Lower lobe of right lung (tissue), 2 donors: ENCODE results near the gene COL26A1. TPM values are rescaled to one million over a fixed set of nuclear protein-coding genes. Genes with fewer than 3 reads are reported as not detected.

Experiments
- ATAC-seq, 2 donors: fragments of 200-7000 bp; cut with Tn5 transposase; one replicate each; pipeline ENCODE4 v1.9.1; 2020 to 2022; ENCODE audit warnings: mild to moderate bottlenecking in 2 of 2, moderate library complexity in 2 of 2
- DNase-seq: peaks from one replicate; pipeline ENCODE4 v3.0.0-alpha.2; 2020
- H3K27ac ChIP-seq: fragments of 200-600 bp; one replicate; pipeline ENCODE4 v1.8.0; 2022
- H3K27me3 ChIP-seq: fragments of 200-600 bp; one replicate; pipeline ENCODE4 v1.8.0; 2022; ENCODE audit warnings: low read depth
- H3K36me3 ChIP-seq: fragments of 200-600 bp; one replicate; pipeline ENCODE4 v1.8.0; 2022; ENCODE audit warnings: mild to moderate bottlenecking
- H3K4me1 ChIP-seq: fragments of 200-600 bp; one replicate; pipeline ENCODE4 v1.8.0; 2022
- H3K4me3 ChIP-seq: fragments of 200-600 bp; one replicate; pipeline ENCODE4 v1.8.0; 2022; ENCODE audit warnings: mild to moderate bottlenecking
- H3K9me3 ChIP-seq: fragments of 200-600 bp; one replicate; pipeline ENCODE4 v1.8.0; 2022
- CTCF ChIP-seq: fragments of 200-600 bp; IDR thresholded peaks from one replicate; pipeline ENCODE4 v1.8.0; 2022; ENCODE audit warnings: antibody characterized with exemption, mild to moderate bottlenecking
- intact Hi-C: fragments of 100-400 bp; cut with DNase I; formaldehyde crosslinking; loops from one replicate; pipeline ENCODE4 v1.11.0; 2022
- total RNA-seq: library from RNA; stranded (reverse); fragmentation: NEBNext Ultra II Directional; extraction: Animal tissue kit (Norgen Biotek cat#: 25700); gene quantifications from one replicate; pipeline ENCODE4 v1.2.1, GENCODE V29; 2021
- donor health status: DM: no; HTN: yes; CAD: no; lungs with severe emphysema.

Gene COL26A1
- total RNA-seq, 1 donor from 2014 or later, result 0.24 TPM

GRCh38 chr7:101465131-101465530, 102.5 kb downstream of the COL26A1 start:
- DNase-seq (no peak), ATAC-seq (no peak)
- H3K27ac ChIP-seq, result no peak overlapping the region
- no peaks in the 10 kb centered on the region for H3K9me3 ChIP-seq
- no peaks in the 10 kb centered on the region for H3K4me1 ChIP-seq
- H3K36me3 ChIP-seq, result no peaks in the 10 kb centered on the region
- no peaks in the 10 kb centered on the region for H3K27me3 ChIP-seq
- intact Hi-C loops, result no loop called here
- TF ChIP-seq CTCF, result no peak
- no peak overlapping the region for H3K4me3 ChIP-seq

- Histone ChIP-seq H3K27me3 (no peaks in the 10 kb centered on the region), H3K9me3 (no peaks in the 10 kb centered on the region), H3K4me3 (no peak overlapping the region), H3K27ac (no peak overlapping the region), H3K36me3 (no peaks in the 10 kb centered on the region), H3K4me1 (no peaks in the 10 kb centered on the region)
- TF ChIP-seq CTCF, result no peak
- no peak for DNase-seq
- intact Hi-C loops, result no loop called here
- ATAC-seq, result no peak
Measured at GRCh38 chr7:101465576-101466196, 103.0 kb downstream of the COL26A1 start.

GRCh38 chr7:101466871-101467270, 104.2 kb downstream of the COL26A1 start:
- Histone ChIP-seq H3K4me1 (no peaks in the 10 kb centered on the region), H3K36me3 (no peaks in the 10 kb centered on the region), H3K4me3 (no peak overlapping the region), H3K9me3 (no peaks in the 10 kb centered on the region), H3K27me3 (no peaks in the 10 kb centered on the region), H3K27ac (no peak overlapping the region)
- DNase-seq, result no peak
- ATAC-seq, result no peak
- no peak for TF ChIP-seq CTCF
- intact Hi-C loops, result no loop called here

- Histone ChIP-seq H3K27ac (no peak overlapping the region), H3K9me3 (no peaks in the 10 kb centered on the region), H3K27me3 (no peaks in the 10 kb centered on the region), H3K36me3 (no peaks in the 10 kb centered on the region), H3K4me1 (no peaks in the 10 kb centered on the region), H3K4me3 (no peak overlapping the region)
- DNase-seq (no peak), ATAC-seq (no peak)
- intact Hi-C loops, result no loop called here
- no peak for TF ChIP-seq CTCF
Measured at GRCh38 chr7:101468546-101469275, 106.0 kb downstream of the COL26A1 start.

- intact Hi-C loops, result no loop called here
- no peak overlapping the region for H3K4me3 ChIP-seq
- no peaks in the 10 kb centered on the region for H3K4me1 ChIP-seq
- no peak for TF ChIP-seq CTCF
- H3K27ac ChIP-seq, result no peak overlapping the region
- H3K27me3 ChIP-seq, result no peaks in the 10 kb centered on the region
- no peaks in the 10 kb centered on the region for H3K36me3 ChIP-seq
- H3K9me3 ChIP-seq, result no peaks in the 10 kb centered on the region
- DNase-seq, result no peak
- ATAC-seq, result no peak
Measured at GRCh38 chr7:101470668-101471487, 108.2 kb downstream of the COL26A1 start.
